ENCODE measurements around the gene PRRX2. TPM values are rescaled to one million over a fixed set of nuclear protein-coding genes. Genes with fewer than 3 reads are reported as not detected.

PRRX2 gene
- polyA plus RNA-seq, 3 donors from 2014 or later, result 0.18 TPM; not detected in 2

DNA sequence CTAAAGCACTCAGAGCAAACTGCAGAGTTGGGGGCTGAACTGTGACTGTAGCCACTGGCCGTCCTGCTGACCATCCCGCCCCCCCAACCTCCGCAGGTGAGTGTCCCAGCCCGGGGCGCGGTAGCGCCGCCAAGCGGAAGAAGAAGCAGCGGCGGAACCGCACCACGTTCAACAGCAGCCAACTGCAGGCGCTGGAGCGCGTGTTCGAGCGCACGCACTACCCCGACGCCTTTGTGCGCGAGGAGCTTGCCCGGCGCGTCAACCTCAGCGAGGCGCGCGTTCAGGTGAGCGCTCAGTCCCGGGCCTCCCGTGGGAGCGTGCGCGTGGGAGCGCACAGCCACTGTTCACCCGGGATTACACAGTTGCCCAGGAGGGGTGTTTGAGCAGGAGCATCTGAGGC, 53.7 kb downstream of the PRRX2 start:
- Mint-ChIP-seq H3K27ac (no peak overlapping the region), H3K9me3 (no peaks in the 10 kb centered on the region), H3K4me1 (no peaks in the 10 kb centered on the region), H3K27me3 (ENCODE audit: low read depth in 3 of 3) (peaks cover 0 to 5% (median 4%) of the 10 kb centered on the region in 3 donors), H3K4me3 (no peak overlapping the region), H3K36me3 (no peaks in the 10 kb centered on the region)
- no peak for DNase-seq

GRCh38 chr9:129720181-129720864, 54.9 kb downstream of the PRRX2 start:
- H3K9me3 Mint-ChIP-seq, result no peaks in the 10 kb centered on the region
- DNase-seq, result no peak
- peaks cover 0 to 8% (median 4%) of the 10 kb centered on the region in 3 donors for H3K27me3 Mint-ChIP-seq (ENCODE audit: low read depth in 3 of 3)
- no peak overlapping the region for H3K27ac Mint-ChIP-seq
- no peaks in the 10 kb centered on the region for H3K36me3 Mint-ChIP-seq
- H3K4me1 Mint-ChIP-seq, result no peaks in the 10 kb centered on the region
- H3K4me3 Mint-ChIP-seq, result no peak overlapping the region

DNA sequence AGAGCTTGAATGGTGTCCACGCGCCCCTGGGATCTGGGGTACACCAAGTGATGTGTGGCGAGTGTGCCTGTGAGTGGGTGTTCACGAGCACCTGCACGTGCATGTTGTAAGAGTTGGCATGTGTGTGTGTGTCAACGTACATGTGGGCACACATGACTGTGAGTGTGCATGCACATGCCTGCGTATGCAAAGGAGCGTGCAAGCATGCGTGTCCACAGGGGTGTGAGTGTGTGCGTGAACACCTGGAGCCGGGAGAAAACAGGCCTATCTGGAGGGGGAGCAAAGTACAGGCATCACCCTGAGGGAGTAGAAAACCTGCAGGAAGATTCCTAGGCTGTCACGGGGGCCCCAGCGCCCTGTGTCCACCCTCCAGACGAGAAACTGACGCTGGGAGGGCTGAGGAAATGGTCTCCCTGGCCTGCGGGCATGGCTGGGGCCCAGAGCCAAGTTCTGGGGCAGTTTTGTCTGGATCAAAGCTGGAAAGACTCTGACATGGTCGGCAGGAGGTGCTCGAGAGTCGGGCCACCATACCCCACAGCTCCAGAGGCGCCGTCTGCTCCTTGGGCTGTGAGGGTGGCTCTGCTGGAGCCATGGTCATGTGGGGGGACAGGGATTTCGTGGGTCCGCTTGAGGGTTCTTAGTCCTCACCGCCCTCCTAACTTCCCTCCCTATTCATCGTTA, 55.6 kb downstream of the PRRX2 start:
- Mint-ChIP-seq H3K36me3 (no peaks in the 10 kb centered on the region), H3K9me3 (no peaks in the 10 kb centered on the region), H3K4me3 (no peak overlapping the region), H3K27ac (no peak overlapping the region), H3K27me3 (ENCODE audit: low read depth in 3 of 3) (peaks cover 0 to 3% (median 2%) of the 10 kb centered on the region in 3 donors), H3K4me1 (no peaks in the 10 kb centered on the region)
- no peak for DNase-seq

DNA sequence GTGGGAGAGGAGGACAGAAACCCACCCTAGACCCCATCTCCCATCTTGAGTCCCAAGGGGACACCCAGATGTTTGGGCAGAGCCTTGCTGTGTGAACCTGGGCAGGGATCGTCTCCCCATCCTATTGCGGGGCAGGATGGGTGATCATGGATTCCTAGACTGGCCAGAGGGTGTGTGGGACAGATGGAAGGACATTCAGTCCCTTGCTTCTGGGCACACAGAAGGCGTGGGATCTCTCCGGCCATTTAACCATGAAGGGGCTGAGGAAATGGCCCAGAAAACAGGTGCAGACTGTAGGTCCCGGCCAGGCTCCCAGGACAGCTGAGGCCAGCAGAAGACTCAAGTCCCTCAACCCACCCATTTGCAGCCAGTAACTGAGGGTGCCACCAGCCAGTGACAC, 57.5 kb downstream of the PRRX2 start:
- Mint-ChIP-seq H3K27ac (no peak overlapping the region), H3K9me3 (no peaks in the 10 kb centered on the region), H3K4me1 (peaks cover 0 to 2% of the 10 kb centered on the region in 2 donors), H3K36me3 (no peaks in the 10 kb centered on the region), H3K4me3 (no peak overlapping the region), H3K27me3 (ENCODE audit: low read depth in 3 of 3) (peaks cover 0 to 4% (median 3%) of the 10 kb centered on the region in 3 donors)
- no peak for DNase-seq

GRCh38 chr9:129724456-129725190, 59.2 kb downstream of the PRRX2 start:
- Mint-ChIP-seq H3K9me3 (no peaks in the 10 kb centered on the region), H3K4me1 (peaks cover 0 to 2% of the 10 kb centered on the region in 2 donors), H3K4me3 (no peak overlapping the region), H3K27ac (no peak overlapping the region), H3K27me3 (ENCODE audit: low read depth in 3 of 3) (peaks cover 0 to 3% (median 2%) of the 10 kb centered on the region in 3 donors), H3K36me3 (no peaks in the 10 kb centered on the region)
- no peak for DNase-seq

DNA sequence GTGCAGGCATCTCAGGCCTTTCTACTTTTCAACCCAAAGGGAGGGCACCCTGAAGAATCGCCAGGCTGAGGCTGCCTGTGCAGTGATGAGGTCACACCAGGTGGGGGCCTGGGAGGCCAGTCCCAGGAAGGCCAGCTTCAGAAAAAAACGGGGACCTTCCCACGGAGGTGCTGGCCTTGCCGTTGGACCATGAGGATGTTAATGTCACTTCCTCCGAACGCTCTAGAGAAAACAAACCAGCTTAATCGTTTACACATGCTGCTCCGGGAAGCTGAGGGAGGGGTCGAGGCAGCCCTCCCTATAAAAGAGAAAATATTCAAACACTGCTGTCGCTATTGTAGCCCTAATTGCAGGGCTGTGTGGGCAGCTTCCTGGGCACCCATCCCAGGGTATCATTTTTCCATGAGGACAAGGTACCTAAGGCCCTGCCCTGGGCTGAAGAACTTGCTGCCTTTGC, 60.4 kb downstream of the PRRX2 start:
- Mint-ChIP-seq H3K4me3 (no peak overlapping the region), H3K27me3 (ENCODE audit: low read depth in 3 of 3) (peaks cover 0 to 3% (median 2%) of the 10 kb centered on the region in 3 donors)

GRCh38 chr9:129726322-129727160, 61.1 kb downstream of the PRRX2 start:
- H3K27ac Mint-ChIP-seq, result no peak overlapping the region

More for the DNA sequence above, 60.4 kb downstream of the PRRX2 start:
- peaks cover 0 to 2% of the 10 kb centered on the region in 2 donors for H3K4me1 Mint-ChIP-seq
- H3K9me3 Mint-ChIP-seq, result no peaks in the 10 kb centered on the region
- H3K27ac Mint-ChIP-seq, result no peak overlapping the region
- no peak for DNase-seq
- no peaks in the 10 kb centered on the region for H3K36me3 Mint-ChIP-seq

GRCh38 chr9:129728744-129729143, 63.3 kb downstream of the PRRX2 start:
- no peak for DNase-seq
- H3K4me3 Mint-ChIP-seq, result no peak overlapping the region
- peaks cover 0 to 2% of the 10 kb centered on the region in 2 donors for H3K4me1 Mint-ChIP-seq
- no peak overlapping the region for H3K27ac Mint-ChIP-seq
- H3K27me3 Mint-ChIP-seq (ENCODE audit: low read depth in 3 of 3), result peaks cover 2 to 6% (median 3%) of the 10 kb centered on the region in 3 donors
- no peaks in the 10 kb centered on the region for H3K36me3 Mint-ChIP-seq
- H3K9me3 Mint-ChIP-seq, result no peaks in the 10 kb centered on the region

More at GRCh38 chr9:129726322-129727160, 61.1 kb downstream of the PRRX2 start:
- peak overlapping the region in 1 of 5 donors; percentile 53 for H3K4me3 Mint-ChIP-seq
- H3K4me1 Mint-ChIP-seq, result peaks cover 0 to 2% of the 10 kb centered on the region in 2 donors
- no peaks in the 10 kb centered on the region for H3K36me3 Mint-ChIP-seq
- DNase-seq, result peak; percentile 17 to 44 (median 35)
- H3K27me3 Mint-ChIP-seq (ENCODE audit: low read depth in 3 of 3), result peaks cover 2 to 4% (median 3%) of the 10 kb centered on the region in 3 donors
- no peaks in the 10 kb centered on the region for H3K9me3 Mint-ChIP-seq

- Mint-ChIP-seq H3K27me3 (ENCODE audit: low read depth in 3 of 3) (peaks cover 0 to 6% (median 0%) of the 10 kb centered on the region in 3 donors), H3K36me3 (no peaks in the 10 kb centered on the region), H3K9me3 (no peaks in the 10 kb centered on the region), H3K4me3 (no peak overlapping the region), H3K27ac (no peak overlapping the region), H3K4me1 (peaks cover 0 to 2% of the 10 kb centered on the region in 2 donors)
- no peak for DNase-seq
These were observed 66.1 kb downstream of the PRRX2 start for GRCh38 chr9:129731477-129732085.

DNA sequence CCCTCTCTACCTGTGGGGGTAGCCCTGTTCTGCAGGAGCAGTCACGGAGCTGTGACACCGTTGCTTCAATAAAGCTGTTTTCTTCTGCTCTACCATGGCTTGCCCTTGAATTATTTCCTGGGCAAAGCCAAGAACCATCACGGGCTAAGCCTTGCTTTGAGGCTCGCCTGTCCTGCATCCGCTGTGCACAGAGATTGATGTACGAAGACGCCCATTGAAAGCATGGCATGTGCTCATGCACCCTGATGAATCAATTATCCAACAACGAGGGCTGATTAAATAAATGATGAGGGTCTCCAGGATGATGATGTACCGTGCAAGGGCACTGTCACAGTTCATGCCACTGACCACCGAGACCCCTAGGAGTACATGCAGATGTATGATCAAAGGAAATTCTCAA, 66.7 kb downstream of the PRRX2 start:
- H3K4me1 Mint-ChIP-seq, result no peaks in the 10 kb centered on the region
- H3K27me3 Mint-ChIP-seq (ENCODE audit: low read depth in 3 of 3), result peaks cover 0 to 6% (median 0%) of the 10 kb centered on the region in 3 donors

GRCh38 chr9:129732946-129733631, 67.6 kb downstream of the PRRX2 start:
- H3K27ac Mint-ChIP-seq, result no peak overlapping the region
- no peaks in the 10 kb centered on the region for H3K36me3 Mint-ChIP-seq
- peaks cover 0 to 6% (median 0%) of the 10 kb centered on the region in 3 donors for H3K27me3 Mint-ChIP-seq (ENCODE audit: low read depth in 3 of 3)
- no peak for DNase-seq
- peaks cover 2 to 4% of the 10 kb centered on the region in 2 donors for H3K4me1 Mint-ChIP-seq
- H3K4me3 Mint-ChIP-seq, result no peak overlapping the region
- no peaks in the 10 kb centered on the region for H3K9me3 Mint-ChIP-seq

More for the DNA sequence above, 66.7 kb downstream of the PRRX2 start:
- Mint-ChIP-seq H3K36me3 (no peaks in the 10 kb centered on the region), H3K27ac (no peak overlapping the region), H3K4me3 (no peak overlapping the region), H3K9me3 (no peaks in the 10 kb centered on the region)
- no peak for DNase-seq

- H3K27ac Mint-ChIP-seq, result no peak overlapping the region
- H3K4me1 Mint-ChIP-seq, result peaks cover 7 to 8% of the 10 kb centered on the region in 2 donors
- no peak overlapping the region for H3K4me3 Mint-ChIP-seq
- peaks cover 0 to 10% (median 0%) of the 10 kb centered on the region in 3 donors for H3K27me3 Mint-ChIP-seq (ENCODE audit: low read depth in 3 of 3)
- no peaks in the 10 kb centered on the region for H3K9me3 Mint-ChIP-seq
- DNase-seq, result no peak
- H3K36me3 Mint-ChIP-seq, result no peaks in the 10 kb centered on the region
These were observed 68.1 kb downstream of the PRRX2 start for GRCh38 chr9:129733632-129733953.

Data from immature natural killer cell (primary cell).